Stimulated activated CD4-positive, alpha-beta T cell treated with anti-CD3 and anti-CD28 coated beads, Interleukin-12 subunit alpha, Interleukin-12 subunit beta, amount 100 ng/mL, for 4 hours (primary cell): ENCODE results near the gene RPRD2.

Experiments
- DNase-seq: peaks from one replicate; pipeline ENCODE4 v3.0.0-alpha.2; 2020

The RPRD2 gene

DNA sequence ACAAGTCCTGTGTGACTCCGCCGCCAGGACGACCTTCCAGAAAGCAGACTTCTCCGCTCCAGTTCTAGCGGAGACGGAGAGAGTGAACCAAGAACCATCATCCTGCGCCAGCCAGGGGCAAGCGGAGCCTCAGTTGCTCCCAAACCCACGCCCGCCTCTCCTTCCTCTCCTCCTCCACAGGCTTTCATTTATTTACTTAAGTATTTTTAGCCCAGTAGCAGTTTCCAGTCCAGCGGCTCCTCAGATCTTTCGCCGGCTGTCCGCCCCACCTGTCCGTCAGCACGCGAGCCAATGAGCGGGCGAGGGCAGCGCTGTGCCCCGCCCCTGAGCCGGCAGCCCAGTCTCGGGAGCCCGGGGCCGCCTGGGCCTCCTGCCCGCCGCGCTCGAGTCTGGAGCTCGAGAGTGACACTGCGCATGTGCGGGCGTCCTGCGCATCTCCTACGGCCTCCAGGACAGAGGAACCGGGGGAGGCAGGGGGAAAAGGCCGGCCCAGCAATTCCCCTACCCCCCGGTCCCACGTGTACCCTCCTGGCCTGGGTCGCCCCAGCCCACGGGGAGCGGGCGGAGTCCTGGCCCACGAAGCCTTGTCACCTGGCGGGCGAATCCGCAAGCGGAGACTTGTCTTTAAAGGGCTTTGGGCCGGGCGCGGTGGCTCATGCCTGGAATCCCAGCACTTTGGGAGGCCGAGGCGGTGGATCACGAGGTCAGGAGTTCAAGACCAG is 151.5 kb downstream of the RPRD2 start, which contains the start of gene FALEC:
Gene FALEC, plus strand, starts transcription at position 425 of the 722 bp plus-strand sequence.
- peak; percentile 89 for DNase-seq

DNA sequence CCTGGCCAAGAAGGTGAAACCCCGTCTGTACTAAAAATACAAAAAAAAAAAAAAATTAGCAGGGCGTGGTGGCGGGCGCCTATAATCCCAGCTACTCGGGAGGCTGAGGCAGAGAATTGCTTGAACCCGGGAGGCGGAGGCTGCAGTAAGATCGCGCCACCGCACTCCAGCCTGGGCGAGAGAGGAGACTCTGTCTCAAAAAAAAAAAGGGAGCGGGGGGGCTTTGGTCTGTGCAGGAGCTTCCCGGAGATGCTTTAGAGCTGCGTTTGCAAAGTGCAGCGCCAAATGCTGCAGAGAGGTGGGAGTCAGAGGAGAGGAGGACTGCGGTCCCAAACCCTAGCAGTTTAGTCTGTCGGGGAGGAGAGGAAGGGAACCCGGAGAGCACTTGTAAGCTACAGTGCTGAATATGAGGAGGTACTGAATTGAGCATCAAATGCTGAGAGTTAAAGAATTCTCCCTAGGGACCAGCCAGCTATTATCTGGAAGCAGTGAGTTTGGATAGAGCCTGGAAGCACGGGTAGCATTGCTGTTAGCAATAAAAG is 152.2 kb downstream of the RPRD2 start:
- no peak for DNase-seq

DNA sequence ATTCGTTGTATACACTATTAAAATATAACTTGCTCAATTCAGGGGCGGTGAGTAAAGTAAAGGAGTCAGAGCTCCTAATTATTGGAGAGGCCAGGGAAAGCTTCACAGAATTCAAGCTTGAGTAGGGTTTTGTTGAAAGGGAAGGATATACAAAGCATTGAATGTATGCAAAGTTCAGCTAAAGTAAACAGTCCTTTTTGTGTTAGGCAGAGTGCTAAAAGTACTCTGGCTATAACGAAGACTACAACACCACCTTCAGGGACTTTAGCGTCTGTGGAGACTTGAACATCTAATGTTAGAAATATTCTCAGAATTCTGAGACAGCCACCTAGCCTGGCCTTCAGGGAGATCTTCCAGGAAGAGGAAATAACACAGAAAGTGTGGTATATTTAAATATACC is 152.7 kb downstream of the RPRD2 start:
- DNase-seq = no peak

DNA sequence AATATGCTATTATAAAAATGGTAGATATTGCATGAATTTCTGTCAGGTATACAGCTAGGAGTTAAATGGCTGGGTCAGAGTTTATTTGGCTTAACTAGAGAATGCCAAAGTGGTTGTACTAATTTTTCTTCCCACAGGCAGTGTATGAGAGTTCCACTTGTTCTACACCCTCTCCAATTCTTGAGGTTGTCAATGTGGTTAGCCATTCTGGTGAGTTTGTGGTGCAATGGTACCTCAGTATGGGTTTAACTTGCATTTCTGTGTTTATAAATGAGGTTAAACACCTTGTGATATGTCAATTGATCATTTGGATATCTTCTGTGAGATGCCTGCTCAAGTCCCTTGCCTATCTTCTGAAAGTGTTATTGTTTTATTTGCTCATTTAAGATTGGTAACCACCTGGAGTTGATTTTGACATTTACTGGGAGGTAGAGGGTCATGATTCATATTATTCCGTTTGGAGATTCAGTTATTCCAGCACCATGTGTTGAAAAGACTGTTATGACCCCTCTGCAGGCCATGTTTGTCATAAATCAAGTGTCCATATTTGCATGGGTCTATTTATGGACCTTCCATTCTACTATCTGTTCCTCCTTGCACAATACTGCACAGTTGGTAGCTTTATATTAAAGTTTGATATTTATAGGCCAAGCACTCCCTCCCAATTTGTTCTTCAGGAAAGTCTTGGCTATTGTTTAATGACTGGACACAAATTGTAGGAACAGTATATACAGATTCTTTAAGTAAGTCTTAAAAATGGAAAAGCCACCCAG is 157.4 kb downstream of the RPRD2 start:
- DNase-seq = no peak

DNA sequence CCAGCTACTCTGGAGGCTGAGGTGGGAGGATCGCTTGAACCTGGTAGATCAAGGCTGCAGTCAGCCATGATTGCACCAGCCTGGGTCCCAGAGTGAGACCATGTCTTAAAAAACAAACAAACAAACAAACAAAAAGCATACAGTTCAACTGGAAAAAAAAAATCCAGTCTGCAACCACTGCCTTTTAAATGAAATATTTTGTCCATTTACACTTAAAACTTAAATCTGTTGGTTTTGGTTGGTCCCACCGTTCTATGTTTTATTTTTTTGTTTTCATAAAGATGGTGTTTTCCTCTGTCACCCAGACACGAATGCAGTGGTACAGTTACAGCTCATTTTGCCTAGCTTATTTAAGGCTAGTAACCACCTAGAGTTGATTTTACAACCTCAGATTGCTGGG is 161.4 kb downstream of the RPRD2 start:
- no peak for DNase-seq
